GM21723 (cell line): ENCODE results near the gene WFS1.
A peak's percentile ranks its signal among the peaks of the same experiment; 100 is the strongest.

Experiments
- ATAC-seq: cut with Tn5 transposase; IDR thresholded peaks from one replicate; pipeline ENCODE4 v1.9.1; 2021; ENCODE audit warnings: mild to moderate bottlenecking, moderate library complexity; ENCODE audit not compliant: unreplicated experiment

Gene WFS1

DNA sequence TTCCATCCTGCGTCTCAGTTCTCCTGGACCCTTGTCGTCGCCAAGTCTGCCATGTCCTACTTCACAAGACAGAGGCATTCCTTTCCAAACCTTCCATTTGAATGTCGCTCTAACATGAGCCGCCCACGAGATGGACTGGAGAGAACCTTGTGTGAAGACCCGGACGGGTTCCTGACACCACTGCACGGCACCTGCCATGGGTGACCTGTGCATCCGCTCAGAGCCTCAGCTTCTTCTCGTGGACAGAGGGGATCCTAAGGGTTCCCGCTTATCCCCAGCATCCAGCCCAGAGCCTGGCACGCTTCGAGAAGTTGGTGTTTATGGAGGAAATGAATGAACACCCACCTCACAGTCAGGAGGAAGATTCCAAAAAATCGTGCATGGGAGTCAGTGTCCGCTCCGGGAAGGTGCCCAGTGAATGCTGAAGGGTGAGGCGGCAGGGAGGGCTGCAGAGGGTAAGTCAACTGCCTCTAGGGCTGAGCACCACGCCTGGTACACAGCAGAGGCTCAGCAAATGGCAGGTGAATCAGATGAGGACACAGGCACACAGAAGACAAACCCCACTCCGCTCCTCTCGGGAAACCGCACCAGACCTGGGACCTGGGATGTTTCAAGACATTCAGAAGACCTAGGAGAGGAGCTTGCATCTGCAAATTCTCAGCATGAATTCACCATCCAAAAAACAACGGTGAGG is 52.6 kb downstream of the WFS1 start:
- no peak for ATAC-seq

DNA sequence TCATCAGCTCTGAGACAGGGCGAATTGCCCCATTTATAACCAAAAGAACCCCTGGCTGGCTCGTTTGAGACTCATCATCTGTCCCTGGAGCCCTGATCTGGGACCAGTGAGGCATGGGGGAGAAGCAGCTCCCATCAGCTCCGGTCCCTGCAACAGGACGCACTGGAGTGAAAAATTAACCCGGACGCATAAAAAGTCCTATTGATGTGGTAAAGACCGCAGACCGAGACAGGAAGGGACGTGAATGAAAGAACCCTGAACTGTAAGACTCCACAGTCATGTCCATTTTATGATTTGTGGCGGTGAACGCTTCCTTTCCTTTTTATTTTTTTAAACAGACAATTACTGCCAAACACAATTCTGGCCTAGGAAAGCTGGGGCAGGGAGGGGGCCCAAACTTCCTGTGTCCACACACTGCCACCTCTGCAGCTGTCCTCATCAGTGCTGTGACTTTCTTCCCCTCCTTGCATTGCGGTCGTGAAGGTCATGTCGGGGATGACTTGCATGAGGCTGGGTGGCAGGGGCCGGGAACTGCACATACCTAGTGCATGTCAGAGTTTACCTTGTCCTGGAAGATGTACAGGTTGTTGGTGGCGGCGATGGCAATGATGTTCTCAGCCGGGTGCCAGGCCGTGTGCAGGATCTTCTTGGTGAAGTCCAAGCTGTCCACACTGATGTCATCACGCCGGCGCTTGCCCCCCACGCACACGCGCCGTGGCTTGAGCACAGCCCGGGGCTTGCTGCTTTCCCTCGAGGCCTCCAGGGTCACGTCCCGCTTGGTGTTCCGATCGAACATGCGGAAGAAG is 53.3 kb downstream of the WFS1 start:
- no peak for ATAC-seq

GRCh38 chr4:6324461-6324998 is 54.9 kb downstream of the WFS1 start:
- ATAC-seq, result no peak

GRCh38 chr4:6324999-6325787 is 55.5 kb downstream of the WFS1 start:
- ATAC-seq, result no peak

GRCh38 chr4:6325788-6326290 is 56.2 kb downstream of the WFS1 start:
- no peak for ATAC-seq

DNA sequence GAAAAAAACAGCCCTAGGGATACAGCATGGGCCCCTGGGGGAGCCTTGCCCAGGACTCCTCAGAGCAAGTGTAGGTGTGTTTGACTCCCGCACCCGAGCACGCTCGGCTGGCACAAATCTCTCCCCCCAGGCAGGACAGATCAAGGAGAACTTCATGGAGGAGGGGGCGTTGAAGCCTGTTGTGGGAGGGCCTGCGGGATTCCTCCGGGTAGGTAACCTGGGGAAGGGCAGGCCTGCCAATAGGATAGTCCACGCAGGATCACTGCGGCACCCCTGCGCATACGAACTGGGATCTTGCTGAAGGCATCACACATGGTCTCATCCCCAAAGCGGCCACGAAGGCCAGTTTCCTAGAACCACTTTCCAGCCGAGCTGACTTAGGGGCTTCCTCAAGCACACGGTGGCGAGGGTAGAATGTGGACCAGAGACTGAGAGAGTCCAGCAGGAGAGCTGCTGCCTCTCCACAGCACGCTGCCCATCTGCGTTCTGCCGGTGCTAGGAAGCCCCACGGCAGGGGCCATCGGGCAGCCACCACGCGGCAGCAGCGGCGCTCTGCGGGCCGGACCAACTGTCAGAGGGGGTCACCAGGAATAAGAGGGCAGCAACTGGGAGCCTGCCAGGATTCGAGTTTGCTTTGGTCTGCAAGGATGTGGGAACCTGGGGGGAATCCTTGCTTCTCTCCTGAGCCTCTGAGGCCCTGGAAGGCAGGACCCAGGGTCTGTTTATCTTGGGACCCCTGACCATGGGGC is 56.8 kb downstream of the WFS1 start:
- no peak for ATAC-seq

- peak; percentile 69 for ATAC-seq
These were observed 57.7 kb downstream of the WFS1 start for GRCh38 chr4:6327220-6327917.

- no peak for ATAC-seq
These were observed 58.9 kb downstream of the WFS1 start for GRCh38 chr4:6328526-6328925.

DNA sequence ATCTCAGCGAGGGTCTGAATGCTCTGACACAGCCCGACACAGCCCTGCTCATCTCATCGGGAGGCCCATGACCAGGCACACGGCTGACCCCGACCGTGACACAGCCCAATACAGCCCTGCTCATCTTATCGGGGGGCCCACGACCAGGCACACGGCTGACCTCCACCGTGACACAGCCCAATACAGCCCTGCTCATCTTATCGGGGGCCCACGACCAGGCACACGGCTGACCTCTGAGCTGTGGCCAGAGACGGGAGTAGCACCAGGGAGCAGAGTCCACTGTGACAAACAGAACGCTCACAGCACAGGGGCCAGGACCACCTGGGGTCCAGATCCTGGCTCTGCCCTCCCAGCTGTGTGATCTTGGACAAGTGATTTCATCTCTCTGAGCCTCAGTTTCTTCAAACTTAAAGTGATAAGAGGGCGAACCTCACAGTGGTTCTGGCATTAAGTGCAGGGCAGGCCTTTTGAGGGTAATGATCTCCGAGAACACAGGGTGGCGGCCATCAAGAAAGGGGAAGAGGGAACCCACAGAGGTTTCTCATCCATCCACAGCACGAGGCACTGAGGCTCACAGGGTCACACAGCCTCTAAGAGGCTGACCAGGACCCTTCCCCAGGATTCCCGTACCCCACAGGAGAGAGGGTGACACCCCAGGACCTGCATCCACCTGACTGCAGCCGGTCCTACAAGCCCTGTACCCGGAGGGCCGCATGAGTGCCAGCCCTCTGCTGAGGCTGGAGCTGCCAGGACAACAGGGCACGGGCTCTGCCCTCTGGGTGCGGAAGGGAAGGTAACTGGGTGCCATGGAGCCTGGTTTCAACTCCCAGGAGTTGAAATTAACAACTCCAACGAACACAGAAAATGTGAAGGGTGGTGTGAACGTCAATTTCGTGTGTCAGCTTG is 60.1 kb downstream of the WFS1 start:
- ATAC-seq, result no peak

GRCh38 chr4:6330384-6330767 is 60.7 kb downstream of the WFS1 start:
- no peak for ATAC-seq

- ATAC-seq, result no peak
These were observed 61.4 kb downstream of the WFS1 start for GRCh38 chr4:6331018-6331417.

- no peak for ATAC-seq
These were observed 61.8 kb downstream of the WFS1 start for GRCh38 chr4:6331468-6331867.

DNA sequence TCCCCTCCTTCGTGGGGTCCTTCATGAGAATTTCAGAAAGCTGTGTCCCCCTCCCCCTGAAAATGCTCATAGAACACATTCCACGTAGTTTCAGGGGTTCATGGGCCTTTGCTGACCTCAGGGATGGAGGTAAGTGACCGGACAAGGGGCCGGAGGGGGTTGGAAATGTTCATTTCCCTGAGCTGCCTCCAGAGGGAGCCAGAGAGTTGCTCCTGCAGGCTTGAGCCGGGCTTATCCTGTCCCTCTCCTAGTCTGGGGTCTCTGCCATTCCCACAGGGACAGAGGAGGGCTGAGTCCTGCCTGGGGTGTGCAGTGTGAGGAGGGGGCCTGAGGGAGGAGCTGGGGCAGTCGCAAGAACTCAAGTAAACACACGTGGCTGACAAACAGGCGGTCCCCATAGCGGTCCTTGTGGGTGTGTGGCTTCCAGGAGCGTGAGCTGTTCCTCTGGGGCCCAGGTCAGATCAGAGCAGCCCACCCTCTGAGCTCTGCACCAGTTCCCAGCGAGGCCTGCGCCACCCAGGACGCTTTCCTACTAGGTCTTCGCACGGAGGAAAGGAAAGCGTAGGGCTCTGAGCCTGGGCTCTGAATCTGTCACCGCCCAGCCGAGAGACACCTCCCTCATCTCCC is 62.5 kb downstream of the WFS1 start:
- no peak for ATAC-seq

GRCh38 chr4:6332669-6333050 is 63.0 kb downstream of the WFS1 start:
- ATAC-seq, result no peak

- ATAC-seq, result no peak
These were observed 63.9 kb downstream of the WFS1 start for GRCh38 chr4:6333301-6334202.

DNA sequence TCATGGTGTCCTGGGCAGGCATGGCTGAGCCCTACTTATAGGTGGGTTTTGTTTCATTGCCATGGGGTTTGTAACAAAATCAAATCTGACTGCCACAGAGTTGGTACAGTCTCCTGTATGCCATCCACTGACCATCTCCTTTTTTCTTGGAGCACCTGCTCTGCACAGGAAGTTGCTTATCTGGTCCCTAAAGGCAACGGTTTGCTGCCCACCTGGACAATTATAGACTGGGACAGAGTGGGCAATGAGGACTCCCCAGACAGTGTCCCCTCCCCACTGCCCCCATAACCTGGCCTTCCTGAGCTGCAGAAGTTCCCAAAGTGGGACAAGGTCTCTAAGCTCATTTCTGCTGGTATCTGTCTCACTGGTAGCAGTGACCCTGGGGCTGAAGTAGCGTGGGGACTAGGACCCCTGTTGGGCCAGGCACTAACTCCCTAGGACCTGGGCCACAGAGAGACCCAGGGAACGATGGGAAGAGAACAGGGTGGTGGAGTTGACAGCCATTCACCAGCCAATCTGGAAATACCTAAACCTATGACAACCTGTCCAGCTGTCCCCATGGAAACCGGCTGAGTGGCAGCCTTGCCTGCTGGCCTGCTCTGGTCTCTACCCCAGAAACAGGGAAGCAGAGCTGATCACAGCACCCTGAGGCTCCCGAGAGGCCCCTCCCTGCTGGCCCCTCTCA is 64.7 kb downstream of the WFS1 start:
- ATAC-seq, result no peak

DNA sequence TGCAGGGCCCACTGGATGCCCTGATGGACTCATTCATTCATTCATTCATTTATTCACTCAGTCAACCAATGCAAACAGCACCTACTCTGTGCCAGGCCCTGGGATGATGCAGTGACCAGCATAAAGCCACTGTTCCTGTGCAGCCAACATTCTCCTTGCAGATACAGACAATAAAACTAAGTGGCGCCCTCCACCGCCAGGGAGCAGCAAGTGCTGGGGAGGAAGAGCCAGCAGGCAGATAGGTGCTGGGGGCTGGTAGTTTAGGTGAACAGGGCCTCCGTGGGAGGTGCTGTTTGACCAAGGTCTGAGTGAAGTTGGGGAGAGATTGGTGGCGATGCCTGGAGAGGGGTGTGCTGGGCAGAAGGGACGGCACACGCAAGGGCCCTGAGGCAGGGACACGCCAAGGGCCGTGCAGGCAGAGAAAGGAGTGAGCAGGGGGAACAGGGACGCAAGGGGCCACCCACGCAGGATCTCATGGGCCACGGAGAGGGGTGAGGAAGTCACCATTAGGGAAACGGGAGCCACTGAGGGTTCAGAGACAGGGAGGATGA is 65.5 kb downstream of the WFS1 start:
- ATAC-seq, result no peak
